HG03460 (cell line): ENCODE data around the gene KCTD15.

Experiments used
- ATAC-seq: cut with Tn5 transposase; IDR thresholded peaks from one replicate; pipeline ENCODE4 v1.9.1; 2021; ENCODE audit not compliant: unreplicated experiment

KCTD15 gene

DNA sequence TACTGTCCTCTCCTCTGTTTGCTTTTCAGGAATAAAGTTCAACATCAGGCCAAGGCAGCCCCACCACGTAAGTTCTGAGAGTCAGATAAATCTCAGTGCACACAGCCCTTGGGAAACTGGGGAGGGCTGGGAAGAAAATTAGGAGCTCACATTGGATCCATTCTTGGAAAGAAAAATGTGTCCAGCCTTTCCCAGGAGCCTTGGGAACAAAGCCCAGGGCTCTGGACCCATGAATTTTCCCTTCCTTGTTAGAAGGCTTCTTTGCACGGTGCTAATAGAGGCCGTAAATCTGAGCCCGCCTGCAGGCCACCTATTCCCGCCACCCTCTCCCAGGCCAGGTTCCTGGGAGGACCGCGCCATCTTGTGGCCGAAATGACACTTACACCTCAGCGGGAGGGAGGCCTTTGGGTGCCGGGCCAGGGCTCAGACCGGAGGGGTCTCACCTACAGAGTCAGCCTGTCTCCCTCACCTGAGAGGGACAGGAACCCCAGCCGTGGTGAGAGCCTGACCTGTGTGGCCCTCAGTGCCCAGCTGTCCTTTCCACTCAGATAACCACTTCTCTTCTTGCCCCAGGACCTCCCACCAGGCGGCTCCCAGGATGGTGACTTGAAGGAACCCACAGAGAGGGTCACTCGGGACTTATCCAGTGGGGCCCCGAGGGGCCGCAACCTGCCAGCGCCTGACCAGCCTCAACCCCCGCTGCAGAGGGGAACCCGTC is 25.1 kb upstream of the KCTD15 start:
- ATAC-seq, result no peak

DNA sequence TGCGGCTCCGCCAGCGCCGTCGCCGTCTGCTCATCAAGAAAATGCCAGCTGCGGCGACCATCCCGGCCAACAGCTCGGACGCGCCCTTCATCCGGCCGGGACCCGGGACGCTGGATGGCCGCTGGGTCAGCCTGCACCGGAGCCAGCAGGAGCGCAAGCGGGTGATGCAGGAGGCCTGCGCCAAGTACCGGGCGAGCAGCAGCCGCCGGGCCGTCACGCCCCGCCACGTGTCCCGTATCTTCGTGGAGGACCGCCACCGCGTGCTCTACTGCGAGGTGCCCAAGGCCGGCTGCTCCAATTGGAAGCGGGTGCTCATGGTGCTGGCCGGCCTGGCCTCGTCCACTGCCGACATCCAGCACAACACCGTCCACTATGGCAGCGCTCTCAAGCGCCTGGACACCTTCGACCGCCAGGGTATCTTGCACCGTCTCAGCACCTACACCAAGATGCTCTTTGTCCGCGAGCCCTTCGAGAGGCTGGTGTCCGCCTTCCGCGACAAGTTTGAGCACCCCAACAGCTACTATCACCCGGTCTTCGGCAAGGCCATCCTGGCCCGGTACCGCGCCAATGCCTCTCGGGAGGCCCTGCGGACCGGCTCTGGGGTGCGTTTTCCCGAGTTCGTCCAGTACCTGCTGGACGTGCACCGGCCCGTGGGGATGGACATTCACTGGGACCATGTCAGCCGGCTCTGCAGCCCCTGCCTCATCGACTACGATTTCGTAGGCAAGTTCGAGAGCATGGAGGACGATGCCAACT is 24.4 kb upstream of the KCTD15 start:
- ATAC-seq, result no peak

DNA sequence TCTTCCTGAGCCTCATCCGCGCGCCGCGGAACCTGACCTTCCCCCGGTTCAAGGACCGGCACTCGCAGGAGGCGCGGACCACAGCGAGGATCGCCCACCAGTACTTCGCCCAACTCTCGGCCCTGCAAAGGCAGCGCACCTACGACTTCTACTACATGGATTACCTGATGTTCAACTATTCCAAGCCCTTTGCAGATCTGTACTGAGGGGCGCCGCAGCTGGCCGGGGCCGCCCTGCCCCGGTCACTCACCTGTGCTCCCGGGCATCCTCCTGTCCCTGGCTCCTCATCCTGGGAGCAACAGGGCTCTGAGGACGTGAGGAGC is 23.9 kb upstream of the KCTD15 start:
- no peak for ATAC-seq

GRCh38 chr19:33773704-33774624 is 22.7 kb upstream of the KCTD15 start:
- no peak for ATAC-seq

GRCh38 chr19:33774751-33775150 is 21.9 kb upstream of the KCTD15 start:
- ATAC-seq, result no peak

DNA sequence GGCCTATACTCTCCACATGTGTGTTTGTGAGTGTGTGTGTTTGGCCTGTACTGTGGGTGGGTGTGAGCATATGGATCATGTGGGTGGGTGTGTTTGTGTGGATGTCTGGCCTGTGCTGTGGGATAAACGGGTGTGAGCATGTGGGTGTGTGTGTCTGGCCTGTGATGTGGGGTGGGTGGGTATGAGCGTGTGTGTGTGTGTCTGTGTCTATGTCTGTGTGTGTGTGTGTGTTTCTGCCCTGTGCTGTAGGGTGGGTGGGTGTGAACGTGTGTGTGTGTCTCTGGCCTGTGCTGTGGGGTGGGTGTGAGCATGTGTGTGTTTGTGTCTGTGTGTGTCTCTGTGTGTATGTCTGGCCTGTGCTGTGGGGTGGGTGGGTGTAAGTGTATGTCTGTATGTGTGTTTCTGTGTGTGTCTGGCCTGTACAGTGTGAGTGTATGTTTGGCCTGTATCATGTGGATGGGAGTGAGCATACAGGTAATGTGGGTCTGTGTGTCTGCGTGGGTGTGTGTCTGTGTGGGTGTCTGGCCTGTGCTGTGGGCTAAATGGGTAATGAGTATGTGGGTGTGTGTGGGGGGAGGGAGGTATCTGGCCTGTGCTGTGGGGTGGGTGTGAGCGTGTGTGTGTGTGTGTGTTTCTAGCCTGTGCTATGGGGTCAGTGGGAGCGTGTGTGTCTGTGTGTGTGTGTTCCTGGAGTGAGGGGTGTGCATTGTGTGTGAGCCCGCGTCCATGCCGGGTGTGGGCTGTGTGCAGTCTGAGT is 20.8 kb upstream of the KCTD15 start:
- ATAC-seq, result no peak

DNA sequence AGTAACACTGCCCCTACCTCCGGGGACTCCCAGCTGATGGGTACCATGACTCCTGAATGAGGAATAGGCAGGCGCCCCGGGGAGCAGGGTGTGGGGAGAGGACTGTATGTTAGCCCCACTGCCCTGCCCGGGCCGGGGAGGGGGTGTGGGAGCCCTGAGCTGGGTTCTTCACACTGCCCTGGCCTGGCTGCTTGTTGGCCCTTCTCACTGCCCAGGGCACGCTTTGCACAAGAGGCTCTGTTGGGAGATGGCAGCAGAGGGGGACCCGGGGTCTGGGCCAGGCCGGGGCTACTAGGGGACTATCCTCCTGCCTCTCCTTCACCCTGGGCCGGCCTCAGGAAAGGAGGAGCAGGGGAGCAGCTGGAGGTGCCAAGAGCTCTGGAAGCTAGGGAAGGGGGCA is 19.3 kb upstream of the KCTD15 start:
- no peak for ATAC-seq

DNA sequence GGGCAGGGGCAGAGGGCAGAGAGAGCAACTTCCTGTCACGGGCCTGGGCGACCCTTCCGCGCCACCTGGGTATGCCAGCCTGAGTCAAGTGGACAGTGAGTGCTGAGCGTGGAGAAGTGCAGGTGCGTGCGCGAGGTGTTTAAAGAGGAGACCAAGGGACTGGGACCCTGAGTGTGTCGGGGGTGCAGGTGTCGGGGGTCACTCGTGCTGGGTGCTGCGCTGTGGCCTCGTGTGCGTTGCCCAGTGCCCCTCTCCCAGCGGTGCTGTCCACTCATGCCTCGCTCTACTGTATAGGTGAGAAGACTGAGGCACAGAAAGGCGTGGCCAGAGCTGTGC is 18.9 kb upstream of the KCTD15 start:
- ATAC-seq, result no peak

DNA sequence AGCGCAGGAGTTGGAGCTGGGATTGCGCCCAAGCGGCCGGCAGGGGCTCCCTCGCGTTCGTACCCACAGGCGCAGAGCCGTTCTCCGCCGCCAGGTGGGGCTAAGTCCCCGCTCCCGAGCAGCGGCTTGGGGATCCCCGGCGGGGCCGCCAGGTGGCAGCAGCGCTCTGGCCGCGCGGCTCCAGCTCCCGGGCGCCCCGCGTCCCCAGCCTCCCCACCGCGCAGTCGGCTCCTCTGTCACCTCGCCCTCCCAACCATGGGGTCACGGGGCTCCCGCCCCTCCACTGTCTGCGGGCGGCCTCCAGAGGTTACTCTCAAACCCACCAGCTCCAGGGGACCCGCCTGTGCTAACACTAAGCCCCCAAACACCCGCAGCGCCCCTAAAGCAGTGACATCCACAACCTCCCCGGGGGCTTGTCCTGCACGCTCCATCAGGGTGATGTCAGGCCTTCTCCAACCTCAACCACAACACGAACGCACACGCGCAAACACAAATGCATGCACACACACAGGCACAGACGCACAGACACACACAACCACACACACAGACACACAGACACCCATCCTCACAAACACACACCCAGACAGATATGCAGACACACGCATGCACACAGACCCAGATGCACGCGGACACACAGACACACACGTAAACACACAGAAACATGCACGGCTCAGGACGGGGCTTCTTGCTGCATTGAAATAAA is 18.4 kb upstream of the KCTD15 start:
- ATAC-seq, result peak; percentile 91

GRCh38 chr19:33779849-33780248 is 16.8 kb upstream of the KCTD15 start:
- no peak for ATAC-seq

- no peak for ATAC-seq
Observed at GRCh38 chr19:33780251-33780650, 16.4 kb upstream of the KCTD15 start.

GRCh38 chr19:33780746-33781145 is 15.9 kb upstream of the KCTD15 start:
- ATAC-seq, result no peak

- ATAC-seq, result no peak
Observed at GRCh38 chr19:33781415-33781935, 15.2 kb upstream of the KCTD15 start.

DNA sequence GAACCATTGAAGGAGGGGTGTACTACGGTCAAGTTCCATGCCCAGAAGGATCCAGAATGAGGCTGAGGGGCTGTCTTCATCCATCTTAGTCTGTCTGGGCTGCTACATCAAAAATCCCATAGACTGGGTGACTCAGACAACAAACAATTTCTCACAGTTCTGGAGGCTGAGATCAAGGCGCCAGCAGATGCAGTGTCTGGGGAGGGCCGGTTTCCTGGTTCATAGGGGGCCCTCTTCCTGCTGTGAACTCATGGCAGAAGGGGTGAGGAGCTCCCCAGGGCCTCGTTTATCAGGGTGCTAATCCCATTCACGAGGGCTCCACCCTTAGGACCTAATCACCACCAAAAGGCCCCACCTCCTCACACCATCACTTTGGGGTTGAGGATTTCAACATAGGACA is 14.7 kb upstream of the KCTD15 start:
- ATAC-seq, result no peak

DNA sequence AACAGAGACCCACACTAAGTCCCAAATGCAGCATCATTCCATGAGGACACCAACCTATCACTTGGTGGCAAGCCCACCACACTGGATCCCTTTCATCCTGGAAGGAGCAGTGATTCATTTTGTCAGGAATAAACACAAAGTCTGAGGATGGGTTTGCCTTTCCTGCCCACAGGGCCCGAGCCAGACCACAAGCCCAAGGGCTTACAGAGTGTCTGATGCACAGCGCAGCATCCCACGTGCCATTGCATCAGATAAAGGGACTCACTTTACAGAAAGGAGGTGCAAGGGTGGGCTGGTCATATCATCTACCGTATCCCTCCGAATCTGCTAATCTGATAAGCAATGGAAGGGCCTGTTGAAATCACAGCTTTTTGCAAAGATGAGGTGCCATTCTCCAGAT is 12.2 kb upstream of the KCTD15 start:
- ATAC-seq, result no peak

DNA sequence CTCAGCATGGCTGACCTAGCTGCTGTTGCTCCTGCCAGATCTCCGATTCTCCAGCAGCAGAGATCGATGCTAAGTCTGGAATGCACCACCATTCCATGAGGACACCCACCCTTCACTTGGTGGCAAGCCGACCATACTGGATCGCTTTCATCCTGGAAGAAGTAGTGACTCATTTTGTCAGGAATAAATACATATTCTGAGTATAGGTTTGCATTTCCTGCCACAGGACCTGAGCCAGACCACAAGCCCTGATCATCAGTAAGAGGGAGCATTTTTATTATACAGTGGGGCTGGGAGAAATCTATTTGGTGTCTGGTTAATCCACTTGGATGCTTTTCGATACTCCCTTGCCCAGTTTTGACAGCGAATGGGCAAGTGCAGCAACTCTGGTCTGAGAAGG is 10.9 kb upstream of the KCTD15 start:
- no peak for ATAC-seq

GRCh38 chr19:33788676-33789075 is 8.0 kb upstream of the KCTD15 start:
- ATAC-seq, result no peak

DNA sequence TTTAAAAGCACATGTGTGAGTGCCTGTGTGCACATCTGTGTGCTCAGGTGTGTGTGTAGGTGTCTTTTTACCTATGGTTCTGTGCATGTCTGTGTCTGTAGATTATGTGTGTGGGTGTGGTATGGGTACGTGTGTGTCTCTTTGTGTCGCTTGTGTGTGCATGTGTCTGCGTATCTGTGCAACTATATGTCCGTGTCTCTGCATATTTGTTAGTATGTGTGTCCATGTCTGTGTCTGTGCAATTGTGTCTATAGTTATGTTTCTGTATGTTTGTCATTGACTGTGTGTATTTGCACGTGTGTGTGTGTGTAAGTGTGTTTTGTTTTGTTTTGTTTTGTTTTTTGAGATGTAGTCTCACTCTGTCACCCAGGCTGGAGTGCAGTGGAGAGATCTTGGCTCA is 7.3 kb upstream of the KCTD15 start:
- ATAC-seq, result no peak

DNA sequence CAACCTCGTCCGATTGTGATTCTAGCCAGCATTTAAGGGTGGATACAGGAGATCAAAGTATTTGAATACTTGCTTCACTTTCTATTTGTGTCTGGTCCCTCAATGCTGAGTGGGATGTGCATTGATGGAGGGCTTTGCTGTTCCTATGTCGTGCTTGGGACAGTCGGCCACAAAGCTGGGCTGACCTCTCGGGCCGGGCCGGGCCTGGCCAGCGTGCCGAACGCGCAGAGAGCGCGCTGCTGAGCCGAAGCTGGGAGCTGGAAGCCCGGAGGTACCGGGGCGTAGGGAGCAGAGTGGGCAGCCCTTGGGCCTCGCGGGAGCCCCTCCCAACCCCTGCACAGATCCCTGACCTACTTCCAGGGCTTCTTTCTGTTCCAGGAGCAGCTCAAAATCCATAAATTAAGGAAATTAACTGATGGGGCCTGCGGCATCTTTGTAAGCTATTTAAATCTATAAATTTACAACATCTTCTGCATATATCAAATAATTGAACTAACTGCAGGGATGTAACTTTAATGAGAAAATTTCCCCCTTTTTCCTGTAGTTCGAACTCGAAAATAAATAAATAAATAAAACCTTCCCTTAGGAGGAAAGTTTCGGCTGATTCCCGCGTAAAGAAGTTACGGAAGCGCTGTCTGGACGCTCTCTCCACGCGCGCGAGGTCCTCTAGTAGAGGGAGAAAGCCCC is 1.8 kb upstream of the KCTD15 start:
- ATAC-seq, result no peak
